ENCODE results near the gene VAPB. TPM values are rescaled to one million over a fixed set of nuclear protein-coding genes. Genes with fewer than 3 reads are reported as not detected.
A peak's percentile ranks its signal among the peaks of the same experiment; 100 is the strongest.

Gene VAPB
- total RNA-seq, 1 donor from 2014 or later = 12.9 TPM

- Histone ChIP-seq H3K36me3 (ENCODE audit: control insufficient read depth, insufficient read depth, low read length) (no peaks in the 10 kb centered on the region), H3K4me3 (ENCODE audit: low read depth, low read length) (no peak overlapping the region), H3K27me3 (ENCODE audit: control insufficient read depth, insufficient read depth, low read length) (no peaks in the 10 kb centered on the region)
- peak; percentile 89 for TF ChIP-seq CTCF (IDR thresholded peaks at IDR 0.05; ENCODE audit: insufficient read depth, low read length, severe bottlenecking)
- DNase-seq (ENCODE audit: low read depth) (peak; percentile 23), FAIRE-seq (no peak)
Measured at GRCh38 chr20:58481481-58482021, 92.5 kb downstream of the VAPB start.

- Histone ChIP-seq H3K36me3 (ENCODE audit: control insufficient read depth, insufficient read depth, low read length) (no peaks in the 10 kb centered on the region), H3K4me3 (ENCODE audit: low read depth, low read length) (no peak overlapping the region), H3K27me3 (ENCODE audit: control insufficient read depth, insufficient read depth, low read length) (no peaks in the 10 kb centered on the region)
- TF ChIP-seq CTCF (IDR thresholded peaks at IDR 0.05; ENCODE audit: insufficient read depth, low read length, severe bottlenecking) = no peak
- no peak for FAIRE-seq
- no peak for DNase-seq (ENCODE audit: low read depth)
Measured at GRCh38 chr20:58482416-58482815, 93.4 kb downstream of the VAPB start.

DNA sequence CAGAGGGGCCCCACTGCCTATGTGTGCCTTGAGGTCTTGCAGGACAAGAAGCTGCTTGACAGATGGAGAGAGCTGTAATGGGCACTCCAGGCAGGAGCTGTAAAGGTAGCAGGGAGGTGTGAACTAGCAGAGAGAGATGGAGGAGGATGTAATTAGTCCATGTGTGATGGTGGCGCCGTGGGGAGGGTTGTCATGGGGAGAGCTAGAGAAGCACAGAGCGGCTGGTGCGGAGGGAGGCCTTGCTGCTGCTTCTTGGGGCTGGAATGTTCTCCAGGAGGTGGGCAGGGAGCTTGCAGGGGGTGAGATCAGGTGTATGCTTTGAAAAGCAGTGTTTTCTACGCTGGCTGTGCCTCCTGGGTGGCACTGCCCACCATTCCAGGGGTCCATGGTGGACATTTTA is 94.0 kb downstream of the VAPB start:
- FAIRE-seq (no peak), DNase-seq (ENCODE audit: low read depth) (no peak)
- Histone ChIP-seq H3K36me3 (ENCODE audit: control insufficient read depth, insufficient read depth, low read length) (no peaks in the 10 kb centered on the region), H3K4me3 (ENCODE audit: low read depth, low read length) (no peak overlapping the region), H3K27me3 (ENCODE audit: control insufficient read depth, insufficient read depth, low read length) (no peaks in the 10 kb centered on the region)
- TF ChIP-seq CTCF (IDR thresholded peaks at IDR 0.05; ENCODE audit: insufficient read depth, low read length, severe bottlenecking) = no peak

- FAIRE-seq = no peak
- Histone ChIP-seq H3K36me3 (ENCODE audit: control insufficient read depth, insufficient read depth, low read length) (no peaks in the 10 kb centered on the region), H3K27me3 (ENCODE audit: control insufficient read depth, insufficient read depth, low read length) (no peaks in the 10 kb centered on the region), H3K4me3 (ENCODE audit: low read depth, low read length) (no peak overlapping the region)
- no peak for TF ChIP-seq CTCF (IDR thresholded peaks at IDR 0.05; ENCODE audit: insufficient read depth, low read length, severe bottlenecking)
- DNase-seq (ENCODE audit: low read depth) = no peak
Measured at GRCh38 chr20:58483470-58483869, 94.4 kb downstream of the VAPB start.

DNA sequence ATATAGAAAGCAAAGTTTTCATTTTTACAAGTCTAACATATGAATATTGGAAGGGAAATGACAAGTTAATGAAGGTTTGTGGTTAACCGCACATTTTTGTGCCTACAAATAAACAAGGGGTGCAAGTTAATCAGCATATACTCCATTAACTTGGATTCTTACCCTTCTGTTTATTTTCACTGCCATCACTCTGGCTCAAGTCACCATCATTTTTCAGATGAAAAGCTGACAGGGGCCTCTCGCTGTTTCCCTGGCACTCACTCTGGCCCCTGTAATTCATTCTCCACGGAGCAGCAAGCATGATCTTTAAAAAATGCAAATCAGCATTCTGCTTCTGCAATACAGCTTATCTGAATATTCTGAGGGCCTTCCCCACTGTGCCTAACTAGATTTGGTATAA is 96.4 kb downstream of the VAPB start:
- no peak for TF ChIP-seq CTCF (IDR thresholded peaks at IDR 0.05; ENCODE audit: insufficient read depth, low read length, severe bottlenecking)
- no peak overlapping the region for H3K4me3 ChIP-seq (ENCODE audit: low read depth, low read length)
- H3K36me3 ChIP-seq (ENCODE audit: control insufficient read depth, insufficient read depth, low read length) = no peaks in the 10 kb centered on the region
- DNase-seq (ENCODE audit: low read depth) = no peak
- no peaks in the 10 kb centered on the region for H3K27me3 ChIP-seq (ENCODE audit: control insufficient read depth, insufficient read depth, low read length)
- no peak for FAIRE-seq

GRCh38 chr20:58486207-58486606 is 97.2 kb downstream of the VAPB start:
- no peaks in the 10 kb centered on the region for H3K36me3 ChIP-seq (ENCODE audit: control insufficient read depth, insufficient read depth, low read length)
- DNase-seq (ENCODE audit: low read depth) = no peak
- H3K27me3 ChIP-seq (ENCODE audit: control insufficient read depth, insufficient read depth, low read length) = no peaks in the 10 kb centered on the region
- H3K4me3 ChIP-seq (ENCODE audit: low read depth, low read length) = no peak overlapping the region
- no peak for TF ChIP-seq CTCF (IDR thresholded peaks at IDR 0.05; ENCODE audit: insufficient read depth, low read length, severe bottlenecking)
- FAIRE-seq = no peak
